Activated CD8-positive, alpha-beta memory T cell treated with anti-CD3 and anti-CD28 coated beads for 48 hours (primary cell): ENCODE results near the gene CRELD2.

Experiments used
- DNase-seq, 3 experiments: peaks; one replicate each; pipeline ENCODE4 v3.0.0-alpha.2; 2020; ENCODE audit warnings: low read depth in 2 of 3, low spot score in 2 of 3

Gene CRELD2

DNA sequence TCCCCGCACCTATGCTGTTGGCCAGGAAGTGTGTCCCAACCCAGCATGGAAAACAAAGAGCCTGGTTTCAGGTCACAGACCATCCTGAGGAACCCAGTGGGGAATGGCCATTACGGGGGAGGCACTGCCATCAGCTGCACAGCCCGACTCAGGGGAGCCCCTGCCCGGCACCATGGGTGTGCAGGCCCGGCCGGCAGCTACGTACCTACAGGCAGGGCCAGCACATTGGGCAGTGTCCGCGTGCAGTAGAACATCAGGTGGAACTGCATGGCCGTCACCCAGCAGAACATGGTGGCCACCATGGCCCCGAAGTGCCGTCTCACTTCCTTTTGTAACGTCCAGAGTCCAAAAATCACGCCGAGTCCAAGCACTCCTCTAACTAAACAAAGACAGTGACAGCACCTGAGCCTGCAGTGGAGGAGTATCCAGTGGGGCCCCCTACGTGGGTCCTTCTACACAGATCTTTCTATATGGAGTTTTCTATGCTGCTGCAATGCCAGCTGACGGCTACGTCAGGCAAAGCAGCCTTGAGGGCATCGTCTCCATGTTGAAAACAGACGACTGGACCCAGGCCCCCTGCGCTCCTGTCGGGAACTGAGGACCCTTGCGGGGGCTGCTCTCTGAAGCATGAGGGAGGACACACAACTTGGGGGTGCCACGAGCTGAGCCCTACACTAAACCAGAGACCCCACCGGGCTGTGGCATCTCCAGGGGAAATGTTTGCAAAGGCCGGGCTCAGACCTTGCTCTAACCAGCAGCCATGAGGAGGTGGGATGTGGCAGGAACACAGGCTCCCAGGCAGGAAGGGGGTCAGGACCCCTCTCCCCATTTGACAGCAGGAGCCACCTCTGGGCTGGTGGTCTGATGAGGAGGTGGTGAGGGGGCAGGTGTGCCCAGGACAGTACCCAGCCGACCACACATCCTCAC lies 7.9 kb upstream of the CRELD2 start:
- no peak for DNase-seq

DNA sequence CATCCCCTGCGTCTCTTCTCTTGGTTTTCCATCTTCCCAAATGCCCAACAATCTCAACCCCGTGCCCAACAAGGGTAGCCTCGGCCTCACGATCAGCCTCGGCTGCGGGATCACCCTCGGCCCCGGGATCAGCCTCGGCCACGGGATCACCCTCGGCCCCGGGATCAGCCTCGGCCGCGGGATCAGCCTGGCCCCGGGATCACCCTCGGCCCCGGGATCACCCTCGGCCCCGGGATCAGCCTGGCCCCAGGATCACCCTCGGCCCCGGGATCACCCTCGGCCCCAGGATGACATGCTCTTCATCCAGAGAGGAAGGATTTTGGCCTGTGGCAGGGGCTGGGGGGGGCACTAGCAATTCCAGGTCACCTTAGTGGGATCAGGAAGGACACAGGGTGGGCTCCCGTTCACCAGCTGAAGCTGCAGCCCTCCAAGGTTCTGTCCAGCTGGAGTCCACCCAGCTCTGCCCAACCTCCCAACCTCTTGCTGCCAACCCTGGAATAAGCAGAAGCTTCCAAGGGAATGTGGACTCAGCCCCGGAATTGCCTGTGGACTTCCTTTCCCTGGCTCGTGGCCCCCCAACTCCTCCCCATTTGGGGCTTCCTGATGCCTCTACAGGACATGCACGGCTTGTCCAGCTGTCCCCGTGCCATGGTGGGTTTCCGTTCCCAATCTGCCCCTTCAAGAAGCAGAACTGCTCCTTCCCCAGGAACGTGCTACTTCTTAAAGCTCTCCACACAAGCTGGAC lies 6.4 kb upstream of the CRELD2 start:
- DNase-seq, result no peak

- no peak for DNase-seq
Observed at GRCh38 chr22:49913026-49913425, 5.4 kb upstream of the CRELD2 start.

DNA sequence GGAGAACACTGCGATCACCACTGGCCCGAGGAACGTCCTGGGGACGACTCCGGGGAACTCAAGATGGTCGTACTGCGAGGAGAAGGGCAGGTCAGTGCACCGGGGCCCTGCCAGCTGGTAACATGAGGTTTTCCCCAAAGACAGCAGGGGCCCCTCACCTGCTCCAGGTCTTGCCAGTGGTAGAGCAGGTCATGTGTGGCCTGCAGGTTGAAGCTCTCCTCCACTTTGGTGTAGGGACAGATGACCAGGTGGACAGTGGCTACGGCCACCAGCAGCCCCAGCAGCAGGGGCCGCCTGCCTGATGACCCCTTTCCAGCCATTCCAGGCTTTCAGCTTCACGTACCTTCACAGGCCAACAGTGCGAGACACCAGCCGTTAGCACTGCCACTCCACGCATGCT lies 5.0 kb upstream of the CRELD2 start:
- no peak for DNase-seq

- no peak for DNase-seq
Observed at GRCh38 chr22:49914256-49914655, 4.2 kb upstream of the CRELD2 start.

DNA sequence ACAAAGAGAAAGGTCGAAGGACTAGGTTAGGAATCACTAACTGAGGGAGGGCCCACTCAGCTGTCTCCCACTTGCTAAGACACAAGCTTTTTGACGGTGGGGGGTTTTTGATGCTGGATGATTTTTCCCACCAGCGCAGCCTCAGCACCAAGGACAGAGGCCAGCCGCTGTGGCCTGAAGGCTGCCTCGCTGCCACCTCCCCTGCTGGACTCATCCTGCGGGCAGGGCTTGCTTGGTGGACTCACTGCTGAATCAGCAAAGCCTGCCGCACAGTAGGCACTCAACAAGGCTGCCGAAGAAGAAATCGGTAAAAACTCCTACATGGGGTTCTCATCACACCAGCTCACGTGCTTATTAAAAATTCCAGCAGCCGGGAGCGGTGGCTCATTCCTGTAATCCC lies 2.8 kb upstream of the CRELD2 start:
- DNase-seq, result no peak

DNA sequence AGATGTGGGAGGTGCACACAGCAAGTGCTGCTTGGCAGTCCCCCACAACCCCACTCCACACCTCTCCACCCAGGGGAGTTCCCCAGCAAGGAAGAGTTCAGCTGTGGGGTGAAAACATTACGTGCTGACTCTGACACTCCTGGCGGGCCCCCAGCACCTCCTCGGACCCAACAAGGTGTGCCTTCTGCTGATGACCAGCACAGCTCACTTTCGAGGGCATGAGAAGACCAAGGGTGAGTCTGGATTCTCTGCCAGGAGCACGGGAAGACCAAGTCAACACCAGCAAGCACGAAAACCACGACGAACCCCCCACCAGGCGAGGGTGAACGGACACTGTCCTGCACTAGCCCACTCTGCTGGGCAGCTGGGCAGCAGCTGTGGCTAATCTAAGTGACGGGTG lies 1.6 kb upstream of the CRELD2 start:
- no peak for DNase-seq

- no peak for DNase-seq
Observed at GRCh38 chr22:49918911-49919881, 762 bp downstream of the CRELD2 start.

- DNase-seq, result no peak
Observed at GRCh38 chr22:49920859-49921258, 2.4 kb downstream of the CRELD2 start.

- no peak for DNase-seq
Observed at GRCh38 chr22:49921508-49922278, 3.3 kb downstream of the CRELD2 start.

DNA sequence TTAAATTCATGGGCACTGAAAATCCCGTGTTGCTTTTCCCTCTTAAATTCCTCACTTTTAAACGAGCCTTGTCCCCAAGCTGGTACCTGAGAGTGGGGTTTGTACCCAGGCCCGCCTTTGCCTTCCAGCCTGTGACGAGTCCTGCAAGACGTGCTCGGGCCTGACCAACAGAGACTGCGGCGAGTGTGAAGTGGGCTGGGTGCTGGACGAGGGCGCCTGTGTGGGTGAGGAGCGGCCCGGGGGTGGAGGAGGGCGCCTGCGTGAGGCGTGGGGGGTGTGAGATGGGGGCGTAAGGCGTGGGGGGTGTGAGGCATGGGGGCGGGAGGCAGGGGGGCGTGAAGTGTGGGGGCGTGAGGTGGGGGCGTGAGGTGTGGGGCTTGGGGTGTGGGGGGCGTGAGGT lies 4.0 kb downstream of the CRELD2 start:
- no peak for DNase-seq

- DNase-seq, result no peak
Observed at GRCh38 chr22:49922926-49923325, 4.5 kb downstream of the CRELD2 start.

DNA sequence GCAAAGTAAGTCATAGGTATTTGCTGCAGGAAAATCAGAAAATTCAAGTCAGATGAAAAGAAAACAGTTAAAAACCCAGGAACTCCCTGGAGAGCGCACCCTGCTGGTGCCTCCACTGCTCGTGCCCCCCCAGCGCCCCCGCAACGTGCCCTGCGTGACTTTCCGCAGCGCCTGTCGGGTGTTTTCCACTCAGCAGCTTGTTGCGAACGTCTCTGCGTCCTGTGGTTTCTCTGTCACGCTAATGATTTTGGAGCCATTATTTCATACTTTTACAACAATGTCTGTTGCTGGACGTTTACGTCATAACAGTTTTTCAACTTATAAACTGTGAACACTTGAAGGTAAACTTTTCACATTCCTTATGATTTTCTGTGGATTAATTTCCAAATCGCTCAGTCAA lies 5.0 kb downstream of the CRELD2 start:
- no peak for DNase-seq

- DNase-seq, result no peak
Observed at GRCh38 chr22:49924113-49924833, 5.8 kb downstream of the CRELD2 start.

DNA sequence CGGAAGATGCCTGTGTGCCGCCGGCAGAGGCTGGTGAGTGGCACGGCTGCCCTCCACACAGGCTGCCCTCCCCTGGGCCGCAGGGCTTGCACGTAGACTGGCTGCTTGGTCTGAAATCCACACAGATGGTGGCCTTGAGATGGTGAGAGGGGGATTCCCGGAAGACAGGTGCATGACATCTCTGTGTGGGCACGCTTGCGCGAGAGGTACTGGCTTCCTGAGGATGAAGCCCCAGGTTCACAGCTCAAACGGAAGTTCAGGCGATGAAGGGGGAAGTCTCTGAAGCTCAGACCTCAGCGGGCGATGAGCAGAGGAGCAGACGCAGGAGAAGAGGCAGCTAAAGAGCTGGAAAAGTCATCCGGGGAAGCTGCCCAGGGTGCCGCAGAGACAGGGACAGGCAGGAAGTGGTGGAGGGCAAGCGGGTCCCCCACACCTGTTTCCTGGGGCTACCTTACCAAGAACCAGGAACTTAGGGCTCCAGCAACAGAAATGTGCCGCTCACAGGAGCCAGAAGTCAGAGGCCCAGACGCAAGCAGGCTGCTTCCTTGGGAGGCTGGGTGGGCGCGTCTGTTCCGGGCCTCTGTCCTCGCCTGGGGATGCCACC lies 7.2 kb downstream of the CRELD2 start:
- DNase-seq, result no peak

- DNase-seq, result no peak
Observed at GRCh38 chr22:49926916-49927315, 8.5 kb downstream of the CRELD2 start.

DNA sequence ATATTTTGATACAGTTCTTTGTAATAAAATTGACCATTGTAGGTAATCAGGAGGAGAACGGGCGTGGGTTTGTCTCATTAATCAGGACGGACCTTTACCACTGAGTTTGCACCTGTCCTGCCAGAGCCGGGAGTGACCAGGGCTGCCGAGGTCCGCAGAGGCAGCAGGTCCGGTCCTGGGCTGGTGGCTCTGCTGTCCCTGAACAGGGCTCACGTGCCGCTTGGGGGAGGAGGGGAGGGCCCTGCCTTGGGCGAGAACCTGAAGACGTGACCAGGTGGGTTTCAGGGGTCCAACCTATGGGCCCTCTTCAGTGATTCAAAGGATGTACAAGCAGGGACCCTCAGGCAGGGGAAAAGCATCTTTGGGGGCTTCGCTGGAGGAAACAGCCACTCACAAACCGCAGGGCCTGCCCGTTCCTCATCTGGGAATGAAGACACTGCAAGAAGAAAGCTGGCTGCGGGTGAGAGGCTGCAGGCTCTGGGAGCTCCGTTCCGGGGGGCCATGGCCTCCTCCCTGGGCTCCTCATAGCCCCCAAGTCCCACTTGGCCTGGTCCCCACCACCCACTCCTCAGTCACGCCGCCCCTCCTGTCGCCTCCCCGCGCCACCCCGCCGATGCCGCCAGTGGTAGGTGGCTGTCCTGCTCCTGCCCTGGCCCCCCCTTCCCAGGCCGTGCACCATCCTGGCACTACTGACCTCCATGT lies 9.2 kb downstream of the CRELD2 start:
- no peak for DNase-seq

- no peak for DNase-seq
Observed at GRCh38 chr22:49928185-49928495, 9.7 kb downstream of the CRELD2 start.
